Measurements from ENCODE around the gene BAIAP2L1. TPM values are rescaled to one million over a fixed set of nuclear protein-coding genes. Genes with fewer than 3 reads are reported as not detected.

BAIAP2L1 gene
- total RNA-seq, 4 donors from 2014 or later, result 39.8 to 59.8 (median 53.3) TPM

GRCh38 chr7:98281757-98282606 lies 118.9 kb downstream of the BAIAP2L1 start:
- WGBS, 2 donors (ENCODE audit: low coverage in 1 of 2), result 17% methylated on average over 9 of the region's 77 CpGs; no CpG with 5 or more reads in 1 of the 2 donors
- H3K36me3 ChIP-seq, result no peaks in the 10 kb centered on the region
- H3K27ac ChIP-seq, result peak overlapping the region; percentile 88 to 98 (median 96)
- peaks cover 37 to 63% (median 57%) of the 10 kb centered on the region in 4 donors for H3K4me1 ChIP-seq
- H3K27me3 ChIP-seq, result no peaks in the 10 kb centered on the region
- H3K9me3 ChIP-seq, result no peaks in the 10 kb centered on the region
- peak overlapping the region; percentile 64 to 97 (median 96) for H3K4me3 ChIP-seq
- in situ Hi-C loops (cut with MboI; ENCODE audit: low pct_ligation_motif_present in 1 of 4, low pct_unique_long_range_greater_than_20kb in 1 of 4, low sequenced_read_pairs in 3 of 4), result loop anchor here in 2 of 4 donors (25.0 kb wide), 1 partner anchor 130 kb away; the partner anchor contains the start of gene BAIAP2L1 (in 2 of the 2)
- TF ChIP-seq POLR2AphosphoS5 (IDR thresholded peaks at IDR 0.05) (no peak), EP300 (IDR thresholded peaks at IDR 0.05; ENCODE audit: low read depth) (no peak), CTCF (IDR thresholded peaks at IDR 0.05) (no peak), POLR2A (IDR thresholded peaks at IDR 0.05) (no peak)
- intact Hi-C loops (cut with DNase I; ENCODE audit: low total_unique reads), result no loop called here
- DNase-seq, result peak; percentile 45

GRCh38 chr7:98280791-98281756 lies 119.8 kb downstream of the BAIAP2L1 start, which contains the start of gene BRI3:
TSS of gene BRI3 (plus strand) at chr7:98281686. CDS start at chr7:98281796, 110 bp downstream.
- Histone ChIP-seq H3K4me1 (peaks cover 33 to 63% (median 56%) of the 10 kb centered on the region in 4 donors), H3K9me3 (no peaks in the 10 kb centered on the region), H3K36me3 (no peaks in the 10 kb centered on the region), H3K4me3 (peak within 1 kb of the TSS; percentile 64 to 97 (median 96)), H3K27me3 (no peaks in the 10 kb centered on the region), H3K27ac (peak within 1 kb of the TSS; percentile 88 to 98 (median 96))
- in situ Hi-C loops (cut with MboI; ENCODE audit: low pct_ligation_motif_present in 1 of 4, low pct_unique_long_range_greater_than_20kb in 1 of 4, low sequenced_read_pairs in 3 of 4) (loop anchor here in 2 of 4 donors (25.0 kb wide), 1 partner anchor 131 kb away; the partner anchor contains the start of gene BAIAP2L1 (in 2 of the 2)), intact Hi-C loops (cut with DNase I; ENCODE audit: low total_unique reads) (no loop called here)
- 0 to 2% methylated on average over 5 to 21 of the region's 92 CpGs for WGBS, 2 donors (ENCODE audit: low coverage in 1 of 2)
- DNase-seq, result peak; percentile 95
- TF ChIP-seq CTCF (IDR thresholded peaks at IDR 0.05), result peak in 1 of 5 experiments; percentile 44
- no peak for TF ChIP-seq EP300 (IDR thresholded peaks at IDR 0.05; ENCODE audit: low read depth)
- TF ChIP-seq POLR2A (IDR thresholded peaks at IDR 0.05), result peak; percentile 98
- TF ChIP-seq POLR2AphosphoS5 (IDR thresholded peaks at IDR 0.05), result peak; percentile 89 to 97 (median 96)

- peaks cover 26 to 60% (median 48%) of the 10 kb centered on the region in 4 donors for H3K4me1 ChIP-seq
- peak overlapping the region in 3 of 4 donors; percentile 52 to 96 (median 62) for H3K4me3 ChIP-seq
- intact Hi-C loops (cut with DNase I; ENCODE audit: low total_unique reads) (no loop called here), in situ Hi-C loops (cut with MboI; ENCODE audit: low pct_ligation_motif_present in 1 of 4, low pct_unique_long_range_greater_than_20kb in 1 of 4, low sequenced_read_pairs in 3 of 4) (loop anchor here in 2 of 4 donors (25.0 kb wide), 1 partner anchor 132 kb away; the partner anchor contains the start of gene BAIAP2L1 (in 2 of the 2))
- no peaks in the 10 kb centered on the region for H3K9me3 ChIP-seq
- H3K36me3 ChIP-seq, result no peaks in the 10 kb centered on the region
- TF ChIP-seq CTCF (IDR thresholded peaks at IDR 0.05), result no peak
- no peak for TF ChIP-seq EP300 (IDR thresholded peaks at IDR 0.05; ENCODE audit: low read depth)
- no peak for TF ChIP-seq POLR2AphosphoS5 (IDR thresholded peaks at IDR 0.05)
- TF ChIP-seq POLR2A (IDR thresholded peaks at IDR 0.05), result no peak
- H3K27ac ChIP-seq, result peak overlapping the region; percentile 88 to 96 (median 93)
- H3K27me3 ChIP-seq, result no peaks in the 10 kb centered on the region
- WGBS, 2 donors (ENCODE audit: low coverage in 1 of 2), result 36% methylated on average over 7 of the region's 7 CpGs; no CpG with 5 or more reads in 1 of the 2 donors
- DNase-seq, result no peak
Measured at GRCh38 chr7:98280296-98280695, 120.6 kb downstream of the BAIAP2L1 start.

Measured in transverse colon (tissue), 4 donors.